Measurements from ENCODE around the gene PXDC1. TPM values are rescaled to one million over a fixed set of nuclear protein-coding genes. Genes with fewer than 3 reads are reported as not detected.

The PXDC1 gene
- total and polyA plus RNA-seq, 2 experiments from 2014 or later: 1.2 to 1.8 TPM

GRCh38 chr6:3784423-3784822, 32.9 kb upstream of the PXDC1 start:
- Histone ChIP-seq H3K4me3 (no peak overlapping the region), H3K9me2 (ENCODE audit: insufficient read depth) (no peaks in the 10 kb centered on the region), H3K27me3 (ENCODE audit: insufficient read depth) (no peaks in the 10 kb centered on the region), H3K4me2 (no peak overlapping the region), H2AFZ (0 out of 2 replicates have a peak overlapping the region, but pooled peaks have one; percentile 5), H3F3A (replicated peaks; ENCODE audit: low read depth) (no peaks in the 10 kb centered on the region), H3K36me3 (ENCODE audit: insufficient read depth) (no peaks in the 10 kb centered on the region), H4K20me1 (replicated peaks; ENCODE audit: insufficient read depth) (no peaks in the 10 kb centered on the region), H3K27ac (ENCODE audit: low read depth) (no peak overlapping the region), H3K79me2 (replicated peaks; ENCODE audit: insufficient read depth) (no peaks in the 10 kb centered on the region), H3K4me1 (ENCODE audit: insufficient read depth) (no peaks in the 10 kb centered on the region)
- Mint-ChIP-seq H3K4me1 (no peaks in the 10 kb centered on the region), H3K4me3 (no peak overlapping the region), H3K36me3 (ENCODE audit: low read depth) (no peaks in the 10 kb centered on the region), H3K9me3 (no peaks in the 10 kb centered on the region), H3K27me3 (ENCODE audit: insufficient read depth, low read depth, poor library complexity) (peaks cover 3% of the 10 kb centered on the region), H3K27ac (no peak overlapping the region)
- TF ChIP-seq CTCF (conservative IDR thresholded peaks at IDR 0.05; ENCODE audit: low read depth in 2 of 2): no peak
- no peak for TF ChIP-seq CREB1 (CRISPR knock-in tag; IDR thresholded peaks at IDR 0.05; ENCODE audit: low read depth)
- TF ChIP-seq ETS1 (IDR thresholded peaks at IDR 0.05): no peak
- no peak for TF ChIP-seq STAT1 (IDR thresholded peaks at IDR 0.05; ENCODE audit: unreplicated experiment)
- TF ChIP-seq EZH2 (IDR thresholded peaks at IDR 0.05; ENCODE audit: low read depth, unreplicated experiment): no peak
- no peak for DNase-seq (ENCODE audit: low spot score)
- ATAC-seq: no peak

GRCh38 chr6:3782876-3783832, 31.6 kb upstream of the PXDC1 start:
- no peak overlapping the region for H3K27ac Mint-ChIP-seq
- Histone ChIP-seq H3K79me2 (replicated peaks; ENCODE audit: insufficient read depth) (no peaks in the 10 kb centered on the region), H3K4me1 (ENCODE audit: insufficient read depth) (no peaks in the 10 kb centered on the region), H3K27ac (ENCODE audit: low read depth) (no peak overlapping the region), H3K27me3 (ENCODE audit: insufficient read depth) (no peaks in the 10 kb centered on the region), H3K36me3 (ENCODE audit: insufficient read depth) (no peaks in the 10 kb centered on the region), H3F3A (replicated peaks; ENCODE audit: low read depth) (no peaks in the 10 kb centered on the region), H3K4me2 (no peak overlapping the region), H2AFZ (no peak overlapping the region), H3K4me3 (no peak overlapping the region), H3K9me2 (ENCODE audit: insufficient read depth) (no peaks in the 10 kb centered on the region), H4K20me1 (replicated peaks; ENCODE audit: insufficient read depth) (no peaks in the 10 kb centered on the region)
- H3K9me3 Mint-ChIP-seq: no peaks in the 10 kb centered on the region
- no peak overlapping the region for H3K4me3 Mint-ChIP-seq
- no peak for ATAC-seq
- no peaks in the 10 kb centered on the region for H3K36me3 Mint-ChIP-seq (ENCODE audit: low read depth)
- no peaks in the 10 kb centered on the region for H3K4me1 Mint-ChIP-seq
- H3K27me3 Mint-ChIP-seq (ENCODE audit: insufficient read depth, low read depth, poor library complexity): peaks cover 3% of the 10 kb centered on the region
- no peak for DNase-seq (ENCODE audit: low spot score)
- TF ChIP-seq ZNF331 (CRISPR knock-in tag; IDR thresholded peaks at IDR 0.05; ENCODE audit: low read depth) (no peak), CTCF (conservative IDR thresholded peaks at IDR 0.05; ENCODE audit: low read depth in 2 of 2) (no peak), EZH2phosphoT487 (IDR thresholded peaks at IDR 0.05; ENCODE audit: unreplicated experiment) (no peak), POLR2AphosphoS5 (IDR thresholded peaks at IDR 0.05; ENCODE audit: low read depth) (no peak), REST (IDR thresholded peaks at IDR 0.05; ENCODE audit: unreplicated experiment) (no peak), CREB1 (CRISPR knock-in tag; IDR thresholded peaks at IDR 0.05; ENCODE audit: low read depth) (no peak), STAT1 (IDR thresholded peaks at IDR 0.05; ENCODE audit: unreplicated experiment) (no peak)
